GM12878 (cell line): Measurements from ENCODE around the gene DNAH2.

Source experiments
- EGR1 ChIP-seq, 2 experiments: IDR thresholded peaks; 1 replicate in 1 of 2; 2 replicates in 1 of 2; pipeline ENCODE4 v1.6.1; 2011 to 2012; ENCODE audit warnings: low read depth in 2 of 2, low read length in 2 of 2, borderline replicate concordance in 1 of 2, mild to moderate bottlenecking in 1 of 2, moderate library complexity in 1 of 2
- EZH2 ChIP-seq: IDR thresholded peaks from 2 replicates; pipeline ENCODE4 v1.6.1; 2012; ENCODE audit warnings: low read depth, mild to moderate bottlenecking, control low read depth, inconsistent platforms, low read length, borderline replicate concordance; ENCODE audit not compliant: control insufficient read depth
- NRF1 ChIP-seq: conservative IDR thresholded peaks from 2 replicates; pipeline ENCODE4 v1.6.1; 2011; ENCODE audit warnings: mild to moderate bottlenecking, low read depth, low read length, improper control_type of control experiment
- POLR2A ChIP-seq: IDR thresholded peaks from 2 replicates; pipeline ENCODE4 v1.6.1; 2011; ENCODE audit warnings: low read depth, mild to moderate bottlenecking, low read length
- TF ChIP-seq, protein P1 (sequence below), 3 experiments: IDR thresholded peaks in 2 of 3; conservative IDR thresholded peaks in 1 of 3; 2 replicates each; pipeline ENCODE4 v1.5.1; 2011; ENCODE audit warnings: low read depth in 3 of 3, low read length in 3 of 3, mild to moderate bottlenecking in 3 of 3, control low read depth in 2 of 3, moderate library complexity in 2 of 3, inconsistent platforms in 1 of 3, mixed read lengths in 1 of 3; ENCODE audit not compliant: control insufficient read depth in 2 of 3, insufficient read depth in 1 of 3; ENCODE audit errors: extremely low read depth in 1 of 3

DNA sequence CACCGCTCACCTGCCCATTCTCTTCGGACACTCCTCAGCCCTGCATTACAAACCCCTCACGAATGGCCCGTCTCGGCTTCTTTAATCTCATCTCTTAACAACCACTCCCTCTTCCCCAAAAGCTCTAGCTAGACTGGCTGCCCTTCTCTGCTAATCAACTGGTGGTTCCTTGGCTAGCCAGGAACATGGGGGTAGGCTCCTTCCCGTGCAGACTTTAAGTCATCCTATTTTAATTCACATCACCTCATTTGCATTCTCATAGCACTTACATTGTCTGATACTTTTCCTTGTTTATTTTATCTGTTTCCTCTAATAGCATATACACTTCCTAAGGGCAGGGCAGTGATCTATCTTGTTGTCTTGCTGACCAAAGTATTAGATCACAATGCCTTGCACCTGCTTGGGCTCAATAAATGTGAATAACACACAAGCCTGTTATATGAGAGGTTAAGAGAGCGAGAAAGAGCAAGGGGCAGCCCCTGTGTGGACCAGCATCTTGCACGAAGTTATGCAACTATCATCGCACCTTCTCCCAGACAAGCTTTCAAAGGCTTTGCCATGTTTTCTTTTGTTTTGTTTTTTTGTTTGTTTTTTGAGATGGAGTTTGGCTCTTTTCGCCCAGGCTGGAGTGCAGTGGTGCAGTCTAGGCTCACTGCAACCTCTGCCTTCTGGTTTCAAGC, 40.0 kb upstream of the DNAH2 start:
- no peak for TF ChIP-seq EZH2
- no peak for TF ChIP-seq NRF1
- TF ChIP-seq, protein P1, sequence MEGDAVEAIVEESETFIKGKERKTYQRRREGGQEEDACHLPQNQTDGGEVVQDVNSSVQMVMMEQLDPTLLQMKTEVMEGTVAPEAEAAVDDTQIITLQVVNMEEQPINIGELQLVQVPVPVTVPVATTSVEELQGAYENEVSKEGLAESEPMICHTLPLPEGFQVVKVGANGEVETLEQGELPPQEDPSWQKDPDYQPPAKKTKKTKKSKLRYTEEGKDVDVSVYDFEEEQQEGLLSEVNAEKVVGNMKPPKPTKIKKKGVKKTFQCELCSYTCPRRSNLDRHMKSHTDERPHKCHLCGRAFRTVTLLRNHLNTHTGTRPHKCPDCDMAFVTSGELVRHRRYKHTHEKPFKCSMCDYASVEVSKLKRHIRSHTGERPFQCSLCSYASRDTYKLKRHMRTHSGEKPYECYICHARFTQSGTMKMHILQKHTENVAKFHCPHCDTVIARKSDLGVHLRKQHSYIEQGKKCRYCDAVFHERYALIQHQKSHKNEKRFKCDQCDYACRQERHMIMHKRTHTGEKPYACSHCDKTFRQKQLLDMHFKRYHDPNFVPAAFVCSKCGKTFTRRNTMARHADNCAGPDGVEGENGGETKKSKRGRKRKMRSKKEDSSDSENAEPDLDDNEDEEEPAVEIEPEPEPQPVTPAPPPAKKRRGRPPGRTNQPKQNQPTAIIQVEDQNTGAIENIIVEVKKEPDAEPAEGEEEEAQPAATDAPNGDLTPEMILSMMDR (IDR thresholded peaks at IDR 0.05 in 2 of 3, conservative IDR thresholded peaks at IDR 0.05 in 1 of 3; ENCODE audit: control insufficient read depth in 2 of 3, extremely low read depth in 1 of 3, insufficient read depth in 1 of 3, low read depth in 3 of 3, low read length in 3 of 3), result no peak
- TF ChIP-seq EGR1 (IDR thresholded peaks at IDR 0.05; ENCODE audit: borderline replicate concordance in 1 of 2, low read depth in 2 of 2, low read length in 2 of 2), result no peak
- no peak for TF ChIP-seq POLR2A
